ENCODE data around the gene SET.

GRCh38 chr9:128723866-128724743, 35.1 kb downstream of the SET start, which contains the start of gene ZDHHC12:
- no peak for TF ChIP-seq CTCF (conservative IDR thresholded peaks at IDR 0.05 in 1 of 2, IDR thresholded peaks at IDR 0.05 in 1 of 2; ENCODE audit: extremely low read depth in 1 of 2, insufficient read depth in 1 of 2, low read depth in 1 of 2, low read length in 2 of 2)
- TF ChIP-seq EZH2 (IDR thresholded peaks at IDR 0.05; ENCODE audit: borderline replicate concordance, low read length), result no peak

Measured in mammary epithelial cell (primary cell).